Fibroblast of villous mesenchyme (primary cell): ENCODE results near the gene ANP32A. TPM values are rescaled to one million over a fixed set of nuclear protein-coding genes. Genes with fewer than 3 reads are reported as not detected.
"Not testable (repeated sequence)": the region's sequence is repeated elsewhere in the genome, so short reads cannot be mapped to it uniquely, and the experiment has no call there.

Source experiments
- DNase-seq: peaks from one replicate; pipeline ENCODE4 v3.0.0-alpha.2; 2010; ENCODE audit warnings: low read depth
- H3K4me3 ChIP-seq: 2 replicates; pipeline ENCODE4 v1.5.1; 2011; ENCODE audit warnings: low read depth, mild to moderate bottlenecking, low read length
- total RNA-seq: library from RNA; depleted of rRNA; stranded (reverse); fragments of >200 nt; gene quantifications from 2 replicates; pipeline ENCODE4 v1.2.3, GENCODE V29; 2012
- TF ChIP-seq, protein P1 (sequence below): IDR thresholded peaks from 2 replicates; pipeline ENCODE4 v1.5.1; 2012; ENCODE audit warnings: low read depth, mild to moderate bottlenecking, low read length; ENCODE audit not compliant: insufficient read depth

ANP32A gene
- total RNA-seq, 1 donor, result 38.0 TPM

DNA sequence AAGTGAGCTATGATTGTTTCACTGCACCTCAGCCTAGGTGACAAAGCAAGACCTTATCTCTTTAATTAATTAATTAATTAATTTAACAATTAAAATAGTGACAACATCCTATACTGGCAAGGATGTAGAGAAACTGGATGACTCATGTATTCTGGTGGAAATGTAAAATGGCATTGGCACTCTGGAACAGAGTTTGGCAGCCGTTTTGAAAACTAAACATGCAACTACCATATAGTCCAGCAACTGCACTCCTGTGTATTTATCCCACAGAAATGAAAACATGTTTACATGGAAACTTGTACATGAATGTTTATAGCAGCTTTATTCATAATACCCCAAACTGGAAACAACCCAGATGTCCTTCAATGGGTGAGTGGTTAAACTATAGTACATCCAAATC, 56.6 kb downstream of the ANP32A start:
- TF ChIP-seq, protein P1, sequence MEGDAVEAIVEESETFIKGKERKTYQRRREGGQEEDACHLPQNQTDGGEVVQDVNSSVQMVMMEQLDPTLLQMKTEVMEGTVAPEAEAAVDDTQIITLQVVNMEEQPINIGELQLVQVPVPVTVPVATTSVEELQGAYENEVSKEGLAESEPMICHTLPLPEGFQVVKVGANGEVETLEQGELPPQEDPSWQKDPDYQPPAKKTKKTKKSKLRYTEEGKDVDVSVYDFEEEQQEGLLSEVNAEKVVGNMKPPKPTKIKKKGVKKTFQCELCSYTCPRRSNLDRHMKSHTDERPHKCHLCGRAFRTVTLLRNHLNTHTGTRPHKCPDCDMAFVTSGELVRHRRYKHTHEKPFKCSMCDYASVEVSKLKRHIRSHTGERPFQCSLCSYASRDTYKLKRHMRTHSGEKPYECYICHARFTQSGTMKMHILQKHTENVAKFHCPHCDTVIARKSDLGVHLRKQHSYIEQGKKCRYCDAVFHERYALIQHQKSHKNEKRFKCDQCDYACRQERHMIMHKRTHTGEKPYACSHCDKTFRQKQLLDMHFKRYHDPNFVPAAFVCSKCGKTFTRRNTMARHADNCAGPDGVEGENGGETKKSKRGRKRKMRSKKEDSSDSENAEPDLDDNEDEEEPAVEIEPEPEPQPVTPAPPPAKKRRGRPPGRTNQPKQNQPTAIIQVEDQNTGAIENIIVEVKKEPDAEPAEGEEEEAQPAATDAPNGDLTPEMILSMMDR, result no peak
- no peak overlapping the region for H3K4me3 ChIP-seq
- DNase-seq, result no peak

GRCh38 chr15:68763063-68763462, 57.6 kb downstream of the ANP32A start:
- H3K4me3 ChIP-seq, result no peak overlapping the region
- no peak for DNase-seq
- TF ChIP-seq, protein P1, result no peak

- DNase-seq, H3K4me3 ChIP-seq: not testable (repeated sequence)
Measured at GRCh38 chr15:68759982-68760579, 60.6 kb downstream of the ANP32A start.

DNA sequence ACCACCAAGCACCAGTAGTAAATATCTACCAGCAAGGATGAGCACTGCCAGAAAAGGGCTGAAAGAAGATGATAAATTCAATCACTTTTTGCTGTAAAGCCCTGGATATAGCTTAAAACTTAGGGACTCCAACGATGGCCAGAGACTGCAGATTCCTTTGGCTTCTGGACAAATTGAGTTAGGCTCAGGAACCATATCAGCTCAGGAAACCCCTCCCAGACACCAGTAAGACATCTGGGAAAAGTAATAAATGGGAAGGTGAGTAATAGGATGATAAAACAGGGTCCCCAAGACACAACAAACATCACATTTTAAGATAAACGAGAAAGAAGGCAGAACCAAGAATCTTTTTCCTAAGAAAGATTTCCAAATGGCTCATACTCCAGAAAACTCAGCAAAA, 65.0 kb downstream of the ANP32A start:
- no peak for DNase-seq
- no peak overlapping the region for H3K4me3 ChIP-seq
- TF ChIP-seq, protein P1, result no peak

DNA sequence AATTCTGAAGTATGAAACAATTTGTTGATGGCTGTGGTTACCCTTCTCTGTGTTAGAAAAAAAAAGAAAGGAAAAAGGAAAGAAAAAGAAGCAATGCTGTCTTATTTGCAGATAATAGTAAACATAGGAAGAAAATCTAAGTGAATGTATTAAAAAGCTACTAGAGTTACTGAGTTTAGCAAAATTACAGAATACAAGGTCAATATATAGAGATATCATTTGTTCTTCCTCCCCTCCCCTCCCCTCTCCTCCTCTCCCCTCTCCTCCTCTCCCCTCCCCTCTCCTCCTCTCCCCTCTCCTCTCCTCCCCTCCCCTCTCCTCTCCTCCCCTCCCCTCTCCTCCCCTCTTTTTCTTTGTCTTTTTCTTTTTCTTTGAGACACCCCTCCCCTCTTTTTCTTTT, 69.1 kb downstream of the ANP32A start:
- TF ChIP-seq, protein P1, result no peak
- DNase-seq, result no peak
- no peak overlapping the region for H3K4me3 ChIP-seq

- TF ChIP-seq, protein P1, result no peak
- no peak overlapping the region for H3K4me3 ChIP-seq
- peak; percentile 19 for DNase-seq
Measured at GRCh38 chr15:68749793-68750192, 70.9 kb downstream of the ANP32A start.

- TF ChIP-seq, protein P1, result no peak
- H3K4me3 ChIP-seq, result no peak overlapping the region
- DNase-seq, result no peak
Measured at GRCh38 chr15:68749365-68749764, 71.3 kb downstream of the ANP32A start.
